ENCODE data around the gene EMP2. TPM values are rescaled to one million over a fixed set of nuclear protein-coding genes. Genes with fewer than 3 reads are reported as not detected.
"Not testable (repeated sequence)": the region's sequence is repeated elsewhere in the genome, so short reads cannot be mapped to it uniquely, and the experiment has no call there.

Gene EMP2
- total RNA-seq, 1 donor from 2014 or later, result 14.6 TPM

GRCh38 chr16:10561001-10561400 is 19.4 kb downstream of the EMP2 start:
- Mint-ChIP-seq H3K36me3 (ENCODE audit: low read depth) (peaks cover 12% of the 10 kb centered on the region), H3K27ac (ENCODE audit: unreplicated experiment) (no peak overlapping the region), H3K27me3 (ENCODE audit: low read depth) (no peaks in the 10 kb centered on the region), H3K4me3 (ENCODE audit: unreplicated experiment) (no peak overlapping the region), H3K9me3 (ENCODE audit: low read depth) (peaks cover 14% of the 10 kb centered on the region), H3K4me1 (ENCODE audit: low read depth) (peaks cover 42% of the 10 kb centered on the region)
- TF ChIP-seq CTCF (IDR thresholded peaks at IDR 0.05), result no peak
- no peak for DNase-seq (ENCODE audit: low spot score)

- H3K27ac Mint-ChIP-seq (ENCODE audit: unreplicated experiment); H3K27me3 Mint-ChIP-seq (ENCODE audit: low read depth); H3K4me3 Mint-ChIP-seq (ENCODE audit: unreplicated experiment); DNase-seq (ENCODE audit: low spot score): not testable (repeated sequence)
- peaks cover 17% of the 10 kb centered on the region for H3K9me3 Mint-ChIP-seq (ENCODE audit: low read depth)
- peaks cover 11% of the 10 kb centered on the region for H3K36me3 Mint-ChIP-seq (ENCODE audit: low read depth)
- H3K4me1 Mint-ChIP-seq (ENCODE audit: low read depth), result peaks cover 30% of the 10 kb centered on the region
Measured at GRCh38 chr16:10559792-10560191, 20.6 kb downstream of the EMP2 start.

- TF ChIP-seq CTCF (IDR thresholded peaks at IDR 0.05), result no peak
- H3K4me1 Mint-ChIP-seq (ENCODE audit: low read depth), result peaks cover 24% of the 10 kb centered on the region
- DNase-seq (ENCODE audit: low spot score), result no peak
- H3K27me3 Mint-ChIP-seq (ENCODE audit: low read depth), result no peaks in the 10 kb centered on the region
- peaks cover 11% of the 10 kb centered on the region for H3K36me3 Mint-ChIP-seq (ENCODE audit: low read depth)
- H3K4me3 Mint-ChIP-seq (ENCODE audit: unreplicated experiment), result peak overlapping the region; percentile 18
- H3K27ac Mint-ChIP-seq (ENCODE audit: unreplicated experiment), result peak overlapping the region; percentile 87
- H3K9me3 Mint-ChIP-seq (ENCODE audit: low read depth), result peaks cover 17% of the 10 kb centered on the region
Measured at GRCh38 chr16:10558746-10559641, 21.4 kb downstream of the EMP2 start.

GRCh38 chr16:10558305-10558704 is 22.1 kb downstream of the EMP2 start:
- no peak for DNase-seq (ENCODE audit: low spot score)
- Mint-ChIP-seq H3K27ac (ENCODE audit: unreplicated experiment) (peak overlapping the region; percentile 87), H3K4me1 (ENCODE audit: low read depth) (peaks cover 19% of the 10 kb centered on the region), H3K36me3 (ENCODE audit: low read depth) (peaks cover 11% of the 10 kb centered on the region), H3K27me3 (ENCODE audit: low read depth) (no peaks in the 10 kb centered on the region), H3K9me3 (ENCODE audit: low read depth) (peaks cover 17% of the 10 kb centered on the region), H3K4me3 (ENCODE audit: unreplicated experiment) (peak overlapping the region; percentile 18)
- TF ChIP-seq CTCF (IDR thresholded peaks at IDR 0.05), result no peak

GRCh38 chr16:10557750-10558149 is 22.6 kb downstream of the EMP2 start:
- Mint-ChIP-seq H3K27me3 (ENCODE audit: low read depth) (no peaks in the 10 kb centered on the region), H3K36me3 (ENCODE audit: low read depth) (peaks cover 11% of the 10 kb centered on the region), H3K9me3 (ENCODE audit: low read depth) (peaks cover 17% of the 10 kb centered on the region), H3K4me1 (ENCODE audit: low read depth) (peaks cover 19% of the 10 kb centered on the region), H3K4me3 (ENCODE audit: unreplicated experiment) (no peak overlapping the region), H3K27ac (ENCODE audit: unreplicated experiment) (no peak overlapping the region)
- no peak for TF ChIP-seq CTCF (IDR thresholded peaks at IDR 0.05)
- DNase-seq (ENCODE audit: low spot score), result no peak
